Pulmonary artery endothelial cell (primary cell): Measurements from ENCODE around the gene ADGRD2. TPM values are rescaled to one million over a fixed set of nuclear protein-coding genes. Genes with fewer than 3 reads are reported as not detected.

ENCODE experiments used
- DNase-seq: peaks from one replicate; pipeline ENCODE4 v3.0.0-alpha.2; 2011; ENCODE audit warnings: low read depth, low spot score
- total RNA-seq: library from RNA; depleted of rRNA; stranded (reverse); fragments of >200 nt; gene quantifications from 2 replicates; pipeline ENCODE4 v1.2.3, GENCODE V29; 2014

The ADGRD2 gene
- total RNA-seq, 1 donor from 2014 or later, result not detected

- no peak for DNase-seq
These were observed 45.8 kb downstream of the ADGRD2 start for GRCh38 chr9:124496075-124496449.

GRCh38 chr9:124496463-124496862 lies 46.2 kb downstream of the ADGRD2 start:
- no peak for DNase-seq

- DNase-seq, result no peak
These were observed 47.2 kb downstream of the ADGRD2 start for GRCh38 chr9:124497441-124497840.

- DNase-seq, result no peak
These were observed 47.8 kb downstream of the ADGRD2 start for GRCh38 chr9:124498040-124498439.

GRCh38 chr9:124498499-124499146 lies 48.4 kb downstream of the ADGRD2 start:
- no peak for DNase-seq

GRCh38 chr9:124499216-124499615 lies 49.0 kb downstream of the ADGRD2 start:
- DNase-seq, result no peak

- DNase-seq, result no peak
These were observed 50.0 kb downstream of the ADGRD2 start for GRCh38 chr9:124500028-124500795.

GRCh38 chr9:124500796-124501611 lies 50.8 kb downstream of the ADGRD2 start:
- no peak for DNase-seq

- no peak for DNase-seq
These were observed 51.6 kb downstream of the ADGRD2 start for GRCh38 chr9:124501771-124502320.

- DNase-seq, result no peak
These were observed 52.8 kb downstream of the ADGRD2 start for GRCh38 chr9:124502711-124503702.

- no peak for DNase-seq
These were observed 53.7 kb downstream of the ADGRD2 start for GRCh38 chr9:124503713-124504529.

- no peak for DNase-seq
These were observed 54.3 kb downstream of the ADGRD2 start for GRCh38 chr9:124504530-124505005.

- no peak for DNase-seq
These were observed 55.0 kb downstream of the ADGRD2 start for GRCh38 chr9:124505006-124505900.

- DNase-seq, result no peak
These were observed 55.7 kb downstream of the ADGRD2 start for GRCh38 chr9:124505901-124506346.

- no peak for DNase-seq
These were observed 56.2 kb downstream of the ADGRD2 start for GRCh38 chr9:124506433-124506832.

- DNase-seq, result no peak
These were observed 57.0 kb downstream of the ADGRD2 start, which contains the start of gene NR5A1 for GRCh38 chr9:124506931-124507879. TSS of gene NR5A1 (minus strand) at chr9:124507399. CDS start at chr9:124503395, 4,004 bp downstream.

GRCh38 chr9:124507880-124508423 lies 57.7 kb downstream of the ADGRD2 start:
- DNase-seq, result no peak
